Right renal pelvis (tissue), 4 donors: ENCODE measurements around the gene EPHA2. TPM values are rescaled to one million over a fixed set of nuclear protein-coding genes. Genes with fewer than 3 reads are reported as not detected.

ENCODE experiments used
- DNase-seq, 4 donors: peaks; one replicate each; pipeline ENCODE4 v3.0.0-alpha.2; 2013; ENCODE audit warnings: low read depth in 4 of 4, low spot score in 3 of 4, missing footprints in 1 of 4
- polyA plus RNA-seq, 4 donors: library from polyadenylated mRNA; unstranded; fragments of 120-200 nt; gene quantifications; one replicate each; pipeline ENCODE4 v1.2.1, GENCODE V29; 2013; ENCODE audit not compliant: insufficient read length in 4 of 4

EPHA2 gene
- polyA plus RNA-seq, 4 donors: 14.7 to 19.7 (median 17.7) TPM

DNA sequence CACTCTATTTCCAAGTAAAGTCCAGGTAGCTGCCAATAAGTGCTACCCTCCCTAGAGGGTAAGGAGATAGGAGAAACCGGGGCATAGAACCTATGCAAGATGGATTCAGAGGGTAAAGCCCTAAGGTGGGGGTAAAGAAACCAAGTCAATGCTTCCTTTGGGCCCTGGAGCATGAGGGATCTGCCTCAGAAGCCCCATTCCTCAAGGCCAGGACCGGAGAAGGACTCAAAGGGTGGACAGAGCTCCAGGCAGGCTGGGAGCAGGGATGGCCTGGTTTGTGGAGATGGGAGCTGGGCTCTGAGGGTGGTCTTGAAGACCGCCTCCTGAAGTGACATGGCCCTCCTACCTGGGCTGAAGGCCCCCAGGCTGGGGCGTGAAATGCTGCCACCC, 3.9 kb downstream of the EPHA2 start:
- DNase-seq: no peak

DNA sequence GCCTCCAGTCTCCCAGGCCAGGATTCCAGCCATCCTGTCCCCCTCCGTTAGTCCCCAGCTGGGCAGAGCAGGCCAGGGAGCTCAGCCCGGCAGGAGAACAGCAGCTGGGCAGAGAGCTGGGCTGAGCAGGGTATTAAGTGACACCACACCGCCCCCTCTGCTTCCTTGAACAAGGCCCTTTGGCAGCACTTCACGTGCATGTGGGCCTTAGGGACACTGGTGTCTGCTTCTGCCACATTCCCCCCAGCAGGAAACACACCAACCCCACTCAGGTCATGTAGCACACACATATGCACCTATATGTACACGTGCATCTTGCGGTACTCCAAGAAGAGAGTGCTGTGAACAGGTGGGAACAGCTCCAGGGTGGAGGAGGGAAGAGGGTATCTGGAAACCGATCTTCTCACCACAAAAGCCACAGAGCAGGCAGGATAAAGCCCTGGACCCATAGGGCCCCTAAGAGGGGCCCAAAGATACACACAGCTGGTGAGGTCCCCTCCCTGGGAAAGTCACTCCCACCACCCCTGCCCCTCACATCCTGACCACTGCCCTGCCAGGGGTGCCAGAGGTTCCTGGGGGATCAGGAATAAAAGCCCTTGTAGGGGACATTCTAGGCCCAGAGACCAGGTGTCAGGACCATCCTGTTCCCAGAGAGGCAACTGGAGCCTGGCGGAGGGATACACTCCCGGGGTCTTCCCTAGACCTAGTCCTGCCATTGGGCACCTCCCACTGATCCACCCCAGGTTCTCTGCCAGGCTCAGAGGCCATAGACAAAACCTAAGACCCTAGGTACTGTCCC, 4.5 kb downstream of the EPHA2 start:
- DNase-seq: no peak

DNA sequence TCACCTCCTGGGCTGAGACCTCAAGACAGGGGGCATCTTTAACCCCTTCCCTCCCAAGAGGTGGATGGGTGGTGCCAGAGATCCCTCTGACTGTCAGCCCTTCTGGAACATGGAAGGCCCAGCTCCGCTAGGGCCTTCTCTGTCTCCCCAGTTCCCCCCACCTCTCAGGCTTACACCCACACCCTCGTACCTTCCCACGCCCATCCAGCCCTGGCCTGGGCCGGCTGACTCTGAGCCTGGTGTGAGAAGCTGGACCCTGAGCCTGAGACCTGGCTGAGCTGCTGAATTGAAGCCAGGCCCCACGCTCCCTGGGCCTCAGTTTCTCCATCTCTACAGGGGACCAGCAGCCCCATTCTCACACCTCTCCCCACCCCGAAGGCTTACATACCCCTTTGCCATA, 5.4 kb downstream of the EPHA2 start:
- no peak for DNase-seq

DNA sequence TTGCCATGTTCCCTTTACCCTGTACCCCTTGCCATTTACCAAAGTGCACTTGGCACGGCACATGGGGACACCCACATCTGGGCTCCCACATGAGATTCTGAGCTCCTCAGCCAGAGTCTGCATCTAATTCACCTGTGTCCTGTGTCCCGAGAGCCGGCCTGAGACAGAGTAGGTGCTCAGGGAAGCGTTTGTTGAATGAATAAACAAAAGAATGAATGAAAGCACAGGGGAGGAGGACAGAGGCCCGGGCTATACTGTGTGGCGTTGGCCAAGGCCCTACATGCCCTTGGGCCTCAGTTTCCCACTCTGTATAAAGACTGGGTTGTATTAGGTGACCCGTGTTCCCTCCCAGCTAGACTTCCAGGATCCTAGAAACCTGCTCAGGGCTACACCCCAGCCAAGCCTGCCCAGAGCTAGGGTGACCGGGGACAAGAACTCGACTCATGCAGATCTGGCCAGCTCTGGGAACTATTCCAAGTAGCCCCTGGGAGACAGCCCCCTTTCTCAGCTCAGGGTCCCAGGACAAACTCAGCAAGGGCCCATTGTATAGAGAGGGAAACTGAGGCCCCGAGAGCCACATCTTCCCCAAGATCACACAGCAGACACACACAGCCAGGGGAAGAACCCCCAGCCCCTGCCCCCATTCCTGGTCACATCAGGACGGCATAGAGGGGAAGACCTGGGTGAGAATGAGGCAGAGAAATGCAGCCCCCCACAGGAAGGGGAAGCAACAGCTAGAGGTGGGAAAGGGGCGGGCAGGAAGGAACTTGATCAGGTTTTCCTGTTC, 6.0 kb downstream of the EPHA2 start:
- no peak for DNase-seq

DNA sequence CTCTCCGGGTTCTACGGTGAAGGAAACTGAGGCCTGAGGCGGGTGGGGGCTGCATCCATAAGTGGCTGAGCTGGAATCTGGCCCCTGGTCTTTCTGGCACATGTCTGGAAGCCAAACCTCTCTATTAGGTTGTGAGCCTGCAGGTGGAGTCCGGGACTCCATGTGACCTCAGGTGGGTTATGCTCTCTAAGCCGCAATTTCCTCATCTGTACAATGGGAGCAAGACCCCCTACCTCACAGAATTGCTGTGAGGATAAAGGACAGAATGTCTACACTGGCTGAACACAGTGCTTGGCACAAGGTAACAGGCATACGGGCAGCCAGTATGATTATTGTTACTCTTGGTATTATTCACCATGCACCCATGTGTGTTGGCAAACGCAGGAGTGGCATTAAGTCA, 6.7 kb downstream of the EPHA2 start:
- DNase-seq: no peak

DNA sequence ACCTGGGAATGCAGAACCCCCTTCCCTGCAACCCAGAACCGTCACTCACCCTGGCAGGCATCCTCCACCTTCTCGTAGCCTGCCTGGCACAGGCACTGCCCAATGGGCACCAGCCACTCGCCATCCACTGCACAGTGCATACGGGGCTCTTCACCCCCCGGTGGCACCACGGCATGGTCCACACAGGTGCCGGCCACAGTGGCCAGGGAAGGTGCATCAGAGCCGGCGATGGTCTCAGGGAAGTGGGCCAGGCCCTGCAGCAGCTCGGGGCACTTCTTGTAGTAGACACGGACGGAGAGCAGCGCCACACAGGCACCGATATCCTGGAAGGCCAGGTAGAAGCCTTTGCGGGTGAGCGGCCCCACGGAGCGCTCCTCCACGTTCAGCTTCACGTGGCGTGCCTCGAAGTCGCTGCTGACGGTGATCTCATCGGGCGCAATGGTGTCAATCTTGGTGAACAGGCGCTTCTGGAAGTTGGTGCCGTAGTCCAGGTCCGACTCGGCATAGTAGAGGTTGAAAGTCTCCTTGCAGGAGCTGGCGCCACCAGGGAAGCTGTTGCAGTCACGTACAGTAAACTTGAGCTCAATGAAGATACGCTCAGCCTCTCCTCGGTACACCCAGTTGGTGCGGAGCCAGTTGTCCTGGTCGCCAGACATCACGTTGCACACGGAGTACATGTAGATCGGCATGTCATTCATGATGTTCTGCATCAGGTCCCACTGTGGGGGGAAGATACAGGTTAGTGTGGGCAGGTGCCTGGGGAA, 7.4 kb downstream of the EPHA2 start:
- no peak for DNase-seq

DNA sequence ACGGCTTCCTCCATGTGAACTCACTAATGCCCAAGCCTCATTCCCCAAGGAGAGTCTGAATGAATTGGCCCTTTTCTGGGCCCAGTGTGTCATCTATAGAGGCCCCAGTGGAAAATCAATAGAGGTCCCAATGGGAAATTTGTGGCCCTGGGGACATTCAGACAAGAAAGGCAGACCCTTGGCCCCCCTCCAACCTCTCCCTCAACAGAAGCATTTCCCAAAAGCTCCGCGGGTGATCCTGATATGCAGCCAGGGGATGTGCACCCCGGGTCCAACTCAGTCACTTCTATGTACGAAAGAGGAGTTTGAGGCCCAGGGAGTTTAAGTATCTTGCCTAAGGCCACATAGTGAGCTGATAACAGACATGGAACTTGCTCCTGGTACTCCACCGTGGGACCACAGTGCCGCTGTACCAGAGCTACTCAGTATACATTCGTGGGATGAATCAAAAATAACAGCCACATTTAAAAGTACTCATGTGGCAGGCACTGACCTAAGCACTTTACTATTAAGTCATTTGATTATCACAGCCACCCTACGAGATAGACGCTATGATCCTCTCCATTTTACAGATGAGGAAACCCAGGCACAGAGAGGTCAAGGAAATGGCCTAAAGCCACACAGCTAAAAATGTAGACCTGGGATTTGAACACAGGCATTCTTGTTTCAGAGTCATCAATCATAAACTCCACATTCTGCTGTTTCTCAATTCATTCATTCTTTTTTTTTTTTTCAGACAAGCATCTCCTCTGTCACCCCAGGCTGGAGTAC, 8.5 kb downstream of the EPHA2 start:
- DNase-seq: no peak

DNA sequence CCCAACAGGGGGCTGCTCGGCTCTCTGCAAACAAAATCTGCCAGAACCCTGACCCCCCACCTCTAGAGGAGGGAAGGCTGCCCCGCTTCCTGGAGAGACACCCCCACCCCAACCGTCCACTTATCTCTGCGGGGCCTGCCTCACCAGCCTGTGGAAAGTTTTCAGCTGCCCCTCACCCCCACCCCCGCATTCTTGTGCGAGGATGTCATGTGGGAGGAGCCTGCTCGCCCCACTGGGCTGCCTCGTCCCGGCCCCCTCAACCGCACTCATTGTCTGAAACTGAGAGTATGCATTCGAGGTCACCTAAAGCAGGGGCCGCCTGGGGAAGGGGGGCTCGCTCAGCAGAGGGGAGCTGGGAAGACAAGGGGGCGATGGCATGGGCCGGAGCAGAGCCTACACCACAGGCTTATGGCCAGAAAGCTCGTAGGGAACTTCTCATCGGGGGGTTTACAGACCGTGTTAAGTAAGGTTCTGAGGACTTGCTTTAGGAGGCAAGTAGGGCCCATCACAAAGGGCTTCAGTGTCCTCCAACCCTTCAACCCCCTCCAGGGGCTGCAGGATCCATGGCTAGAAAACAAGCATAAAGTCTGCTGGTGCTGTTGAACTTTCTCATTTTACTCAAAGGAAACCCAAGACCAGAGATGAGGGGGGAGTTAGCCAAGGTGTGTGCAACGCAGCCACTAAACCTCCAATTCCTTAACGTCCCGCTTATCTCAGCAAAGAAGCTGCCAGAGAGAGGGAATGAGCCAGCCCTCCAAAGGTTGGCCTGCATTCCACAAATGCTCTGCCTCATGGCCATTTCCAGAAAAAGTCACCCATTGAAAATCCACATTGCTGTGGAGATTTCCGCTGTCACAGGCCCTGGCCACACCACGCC, 9.4 kb downstream of the EPHA2 start:
- peak; percentile 83 to 88 (median 86) for DNase-seq

DNA sequence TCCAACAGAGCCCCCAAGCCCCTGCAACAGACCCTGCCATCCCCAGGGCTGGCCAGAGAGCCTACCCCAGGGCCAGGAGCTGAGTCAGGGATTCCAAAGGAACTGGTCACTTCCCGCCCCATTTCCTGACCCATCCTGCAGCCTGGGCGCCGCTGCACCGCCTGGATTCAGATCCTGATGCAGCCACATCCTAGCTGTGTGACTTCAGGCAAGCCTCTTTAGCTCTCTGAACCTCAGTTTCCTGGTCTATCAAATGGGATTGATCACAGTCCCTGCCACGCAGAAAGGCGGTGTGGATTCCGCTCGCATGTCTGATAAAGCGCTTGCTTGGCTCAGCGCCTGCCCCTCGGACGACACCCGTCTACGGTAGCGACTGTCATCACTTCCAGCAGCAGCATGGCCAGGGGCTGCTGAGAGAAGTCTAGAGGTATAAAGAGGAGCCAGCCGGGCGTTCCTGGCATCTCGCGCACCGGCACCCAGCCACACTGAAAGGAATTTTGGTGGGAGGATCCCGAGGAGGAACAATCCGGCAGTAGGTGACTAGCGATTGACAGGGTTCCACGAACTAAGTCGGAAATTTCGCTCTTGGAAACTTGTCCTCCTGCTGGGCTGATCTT, 10.1 kb downstream of the EPHA2 start:
- DNase-seq: no peak

DNA sequence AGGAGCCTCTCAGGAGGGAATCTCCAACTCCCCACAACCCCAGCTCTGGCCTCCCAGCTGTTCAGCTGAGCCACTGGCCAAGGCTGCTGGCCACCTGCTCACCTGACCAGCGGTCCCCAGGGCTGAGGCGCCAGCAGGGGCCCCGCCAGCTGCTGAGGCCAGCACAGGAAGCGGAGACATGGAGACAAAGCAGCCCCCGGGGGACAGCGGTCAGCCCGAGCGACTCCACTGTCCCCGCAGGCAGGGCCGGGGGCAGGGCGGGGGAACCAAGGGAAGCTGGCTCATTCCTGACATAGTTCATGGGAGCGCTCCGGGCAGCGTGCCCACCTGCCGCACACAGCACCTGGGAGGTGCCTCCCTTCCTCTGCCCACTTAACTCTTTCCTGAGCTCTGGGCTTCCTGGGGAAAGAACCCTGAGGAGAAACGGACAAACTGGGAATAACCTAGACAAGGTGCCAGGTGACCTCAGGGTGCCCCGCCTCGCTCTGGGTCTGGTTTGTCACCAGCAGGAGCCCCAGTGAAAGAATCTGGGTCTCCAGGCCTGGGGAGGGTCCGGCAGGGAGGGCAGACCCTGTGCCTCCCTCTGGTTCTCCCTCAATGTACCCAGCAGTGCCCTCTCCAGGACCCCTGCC, 10.7 kb downstream of the EPHA2 start:
- no peak for DNase-seq

DNA sequence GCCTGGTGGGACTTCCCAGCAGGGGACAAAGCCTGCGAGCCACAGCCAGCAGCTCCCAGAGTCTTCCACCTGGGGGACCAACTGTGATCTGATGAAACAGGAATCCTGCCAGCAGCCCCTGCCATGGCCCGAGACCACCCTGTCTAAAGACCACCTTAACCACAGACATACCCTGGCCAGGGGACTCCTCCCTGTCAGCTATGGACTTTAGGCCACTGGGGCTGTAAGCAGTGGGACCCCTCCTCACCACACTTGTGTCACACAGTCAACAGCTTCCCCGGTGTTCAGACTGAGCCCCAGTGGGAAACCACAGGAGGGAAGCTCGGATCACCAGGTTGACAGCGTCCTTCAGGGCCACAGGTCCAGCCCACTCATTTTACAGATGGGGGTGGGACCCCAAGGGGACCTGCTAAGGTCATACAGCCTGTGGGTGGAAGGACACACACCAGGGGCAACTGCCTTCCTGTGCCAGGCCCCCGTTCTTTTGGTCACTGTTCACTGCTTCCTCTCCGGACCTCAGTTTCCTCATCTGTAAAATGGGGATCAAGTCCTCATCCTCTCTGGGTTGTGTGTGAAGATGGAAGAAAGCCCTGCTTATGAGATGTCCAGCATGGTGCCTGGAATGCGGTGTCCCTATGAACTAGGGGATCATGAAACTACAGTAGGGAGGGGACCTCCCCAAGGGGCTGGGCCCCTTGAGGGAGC, 11.4 kb downstream of the EPHA2 start:
- no peak for DNase-seq

DNA sequence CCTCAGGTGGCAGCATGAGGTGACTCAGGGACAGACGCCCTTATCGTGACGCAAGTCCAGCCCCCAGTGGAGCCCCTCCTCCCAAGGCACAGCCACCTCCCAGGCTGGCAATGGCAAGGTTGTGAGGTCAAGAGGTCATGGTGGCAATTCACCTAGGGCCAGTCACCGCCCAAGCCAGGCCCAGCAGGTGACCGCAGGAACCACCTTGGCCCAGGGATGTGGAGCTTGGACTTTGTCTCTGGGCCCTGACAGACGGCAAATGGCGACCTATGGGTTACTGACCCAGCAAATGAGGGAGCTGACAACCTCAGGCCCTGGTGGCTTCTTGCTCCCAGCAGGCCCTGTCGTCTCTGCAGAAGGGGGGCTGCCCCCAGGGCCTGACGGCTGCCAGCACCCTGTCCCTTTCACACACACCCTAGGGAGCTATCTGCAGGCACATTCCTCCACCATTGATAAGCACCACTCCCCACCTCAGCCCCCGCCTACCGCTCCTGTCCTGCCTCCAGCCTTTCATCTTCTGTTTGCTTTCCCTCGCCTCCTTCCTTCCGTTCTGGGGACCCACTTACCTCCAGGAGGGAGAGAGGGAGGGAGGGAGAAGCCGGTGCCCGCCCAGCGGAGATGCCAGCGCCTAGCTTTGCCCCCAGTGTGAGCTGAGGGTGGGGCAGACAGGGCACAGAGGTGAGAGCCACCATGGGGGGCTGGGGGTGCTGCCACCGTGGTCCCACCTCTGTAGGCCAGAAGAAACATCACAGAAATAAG, 12.1 kb downstream of the EPHA2 start:
- DNase-seq: no peak

DNA sequence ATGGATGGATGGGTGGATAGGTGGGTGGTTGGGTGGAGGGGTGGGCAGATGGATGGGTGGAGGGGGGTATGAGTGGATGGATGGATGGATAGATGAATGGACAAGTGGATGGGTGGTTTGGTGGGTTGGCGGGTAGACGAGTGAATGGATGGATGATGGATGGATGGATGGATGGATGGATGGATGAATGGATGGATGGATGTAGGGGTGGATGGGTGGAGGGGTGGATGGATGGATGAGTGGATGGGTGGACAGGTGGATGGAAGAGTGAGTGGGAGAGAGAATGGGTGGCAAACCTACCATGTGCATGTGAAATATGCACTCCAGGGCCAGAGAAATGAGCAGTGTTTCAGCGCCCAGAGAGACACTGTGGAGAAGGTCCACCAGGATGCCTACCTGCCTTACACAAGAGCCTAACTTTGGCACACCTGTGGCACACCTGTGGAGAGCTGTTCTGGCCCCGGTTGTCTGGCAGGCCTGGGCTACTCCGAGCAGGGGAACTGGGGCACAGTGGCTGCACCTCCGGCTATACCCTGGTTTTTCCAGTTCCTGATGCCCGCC, 12.8 kb downstream of the EPHA2 start:
- no peak for DNase-seq

DNA sequence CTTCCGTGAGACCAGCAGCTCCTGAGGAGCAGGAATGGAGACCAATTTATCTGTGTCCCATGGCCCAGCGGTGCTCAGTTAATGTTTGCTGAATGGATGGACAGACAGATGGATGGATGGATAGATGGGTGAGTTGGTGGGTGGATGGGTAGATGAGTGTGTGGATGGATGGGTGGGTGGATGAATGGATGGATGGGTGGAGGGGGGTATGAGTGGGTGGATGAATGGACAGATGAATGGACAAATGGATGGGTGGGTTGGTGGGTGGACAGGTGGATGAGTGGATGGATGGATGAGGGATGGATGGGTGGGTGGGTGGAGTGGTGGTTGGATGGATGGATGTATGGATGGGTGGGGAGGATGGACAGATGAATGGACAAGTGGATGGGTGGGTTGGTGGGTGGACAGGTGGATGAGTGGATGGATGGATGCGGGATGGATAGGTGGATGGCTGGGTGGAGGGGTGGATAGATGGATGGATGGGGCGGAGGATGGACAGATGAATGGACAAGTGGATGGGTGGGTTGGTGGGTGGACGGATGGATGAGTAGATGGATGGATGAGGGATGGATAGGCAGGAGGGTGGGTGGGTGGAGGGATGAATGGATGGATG, 13.4 kb downstream of the EPHA2 start:
- no peak for DNase-seq

DNA sequence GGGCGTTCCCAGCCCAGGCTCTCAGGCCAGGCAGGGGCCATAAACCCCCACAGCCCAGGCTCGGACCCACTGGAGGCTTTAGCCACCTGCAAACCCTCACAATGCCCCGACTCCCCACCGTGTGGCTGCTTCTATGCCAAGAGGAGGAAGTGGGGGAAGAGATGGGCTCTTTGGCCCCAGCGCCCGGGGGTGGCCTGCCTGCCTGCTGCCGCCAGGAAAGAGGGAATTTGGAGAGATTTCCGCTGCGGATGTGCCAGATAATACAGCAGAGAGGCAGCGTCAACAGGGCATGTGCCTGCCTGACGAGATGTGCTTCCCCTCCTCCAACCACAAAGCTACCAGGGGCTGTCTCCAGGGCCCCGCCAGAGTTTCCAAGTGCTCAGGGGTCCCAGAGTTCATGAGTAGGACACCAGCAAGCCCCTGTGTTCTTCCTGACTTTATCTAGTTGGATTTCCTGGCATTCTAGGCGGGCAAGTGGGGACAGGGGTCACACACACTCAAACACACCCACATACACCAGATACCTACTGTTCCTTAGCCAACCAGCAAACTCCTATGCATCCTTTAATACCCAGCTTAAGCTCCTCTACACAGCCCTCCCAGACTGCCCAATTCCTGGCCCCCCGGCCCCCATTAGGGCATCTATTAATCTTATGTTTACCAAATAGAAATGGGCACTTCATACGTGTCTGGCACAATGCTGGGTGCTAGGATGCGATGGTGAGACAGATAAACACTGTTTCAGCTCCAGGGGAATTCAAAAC, 14.1 kb downstream of the EPHA2 start:
- no peak for DNase-seq

DNA sequence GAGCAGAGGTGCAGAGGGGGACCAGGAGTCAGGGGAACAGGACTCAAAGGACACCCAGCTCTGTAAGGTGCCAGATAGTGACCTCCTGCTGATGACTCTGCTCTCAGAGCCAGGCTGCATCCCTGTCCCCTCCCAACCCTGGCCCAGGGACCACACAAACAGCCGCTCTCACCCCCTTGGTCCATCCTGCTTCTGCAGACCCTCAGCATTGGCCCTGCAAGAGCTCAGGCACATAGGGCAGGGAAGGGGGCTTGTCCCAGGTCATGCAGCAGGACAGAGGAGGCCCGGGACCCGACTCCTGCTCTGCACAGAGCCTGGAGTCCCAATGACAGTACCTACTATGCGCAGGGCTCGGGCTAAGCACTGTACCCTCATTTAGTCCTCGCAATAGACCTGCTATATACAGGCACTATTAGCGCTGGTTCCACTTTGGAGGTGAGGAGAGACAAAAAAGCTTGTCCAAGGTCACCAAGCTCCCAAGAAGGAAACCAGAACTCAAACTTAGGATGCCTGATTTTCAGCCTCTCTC, 15.7 kb downstream of the EPHA2 start:
- no peak for DNase-seq
